NCI-H446 treated with DMSO at 0.1 percent for 48 hours (cell line): ENCODE data around the gene CFAP92.
"Not testable (repeated sequence)": the region's sequence is repeated elsewhere in the genome, so short reads cannot be mapped to it uniquely, and the experiment has no call there.

Experiments used
- DNase-seq: peaks from one replicate; lab custom pipeline; 2025; lab: John Stamatoyannopoulos, UW

CFAP92 gene

GRCh38 chr3:128864849-128865804 is 128.7 kb downstream of the CFAP92 start:
- not testable (repeated sequence) for DNase-seq

- DNase-seq: no peak
Observed at GRCh38 chr3:128864351-128864811, 129.5 kb downstream of the CFAP92 start.

GRCh38 chr3:128863560-128863959 is 130.3 kb downstream of the CFAP92 start:
- no peak for DNase-seq

GRCh38 chr3:128861491-128861890 is 132.4 kb downstream of the CFAP92 start:
- DNase-seq: no peak
